ENCODE data around the gene TIMM8B. TPM values are rescaled to one million over a fixed set of nuclear protein-coding genes. Genes with fewer than 3 reads are reported as not detected.
A peak's percentile ranks its signal among the peaks of the same experiment; 100 is the strongest.

The TIMM8B gene, protein sequence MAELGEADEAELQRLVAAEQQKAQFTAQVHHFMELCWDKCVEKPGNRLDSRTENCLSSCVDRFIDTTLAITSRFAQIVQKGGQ
- 1 to 10 TPM; 7.5 to 9.6 TPM for total RNA-seq

DNA sequence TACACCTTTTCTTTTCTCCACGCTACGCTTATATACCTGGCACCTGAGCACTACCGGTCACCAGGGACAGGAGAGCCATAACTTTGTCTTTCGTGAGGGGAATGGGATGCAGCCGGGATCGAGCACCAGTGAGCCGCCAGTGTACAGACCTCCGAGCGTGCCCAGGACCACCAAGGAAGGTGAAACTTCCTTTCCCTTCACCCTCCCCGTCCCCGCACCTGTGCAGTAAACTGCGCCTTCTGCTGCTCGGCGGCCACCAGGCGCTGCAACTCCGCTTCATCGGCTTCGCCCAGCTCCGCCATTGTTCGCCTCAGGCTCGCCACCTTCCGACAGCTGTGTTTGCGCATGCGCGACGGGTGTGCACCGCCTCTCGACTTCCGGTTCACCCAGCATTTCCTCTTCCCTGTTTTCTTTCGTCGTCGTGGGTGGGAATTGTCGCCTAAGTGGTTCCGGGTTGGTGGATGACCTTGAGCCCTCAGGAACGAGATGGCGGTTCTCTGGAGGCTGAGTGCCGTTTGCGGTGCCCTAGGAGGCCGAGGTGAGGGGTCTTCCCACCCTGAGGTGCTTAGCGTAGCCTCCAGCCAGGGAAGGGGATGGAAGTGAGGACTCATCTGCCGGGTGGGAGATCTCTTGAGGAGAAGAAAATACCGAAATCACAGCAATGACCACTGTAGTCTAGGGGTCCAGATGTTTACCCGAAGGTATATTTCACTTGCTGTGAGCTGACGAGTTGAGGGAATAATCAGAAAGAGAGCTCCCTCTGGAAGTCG lies at the start of gene TIMM8B, which contains the start of gene SDHD:
Gene TIMM8B, minus strand, starts transcription at position 335 of the 770 bp plus-strand sequence. Its CDS starts 33 bp downstream, at position 302.
Gene SDHD, plus strand, starts transcription at position 452 of the 770 bp plus-strand sequence. Its CDS starts 35 bp downstream, at position 487.
- Histone ChIP-seq H3K4me1 (peaks cover 32% of the 10 kb centered on the region), H3K9me3 (no peaks in the 10 kb centered on the region), H3K27me3 (no peaks in the 10 kb centered on the region), H3K4me3 (peak within 1 kb of the TSS; percentile 33 to 96), H3K36me3 (replicated peaks in 1 of 2; ENCODE audit: insufficient read depth in 1 of 2, low read depth in 2 of 2) (peaks cover 0 to 22% of the 10 kb centered on the region in 2 donors), H3K27ac (peak within 1 kb of the TSS; percentile 59 to 78 (median 66))
- ATAC-seq (peak; percentile 99), DNase-seq (peak; percentile 95 to 97 (median 96))
- intact Hi-C loops (cut with DNase I): no loop called here
- WGBS, 2 donors: 0% methylated on average over 41 to 45 of the region's 45 CpGs
- peak; percentile 21 to 81 (median 75) for TF ChIP-seq POLR2A (IDR thresholded peaks at IDR 0.05)
- TF ChIP-seq, protein P1, sequence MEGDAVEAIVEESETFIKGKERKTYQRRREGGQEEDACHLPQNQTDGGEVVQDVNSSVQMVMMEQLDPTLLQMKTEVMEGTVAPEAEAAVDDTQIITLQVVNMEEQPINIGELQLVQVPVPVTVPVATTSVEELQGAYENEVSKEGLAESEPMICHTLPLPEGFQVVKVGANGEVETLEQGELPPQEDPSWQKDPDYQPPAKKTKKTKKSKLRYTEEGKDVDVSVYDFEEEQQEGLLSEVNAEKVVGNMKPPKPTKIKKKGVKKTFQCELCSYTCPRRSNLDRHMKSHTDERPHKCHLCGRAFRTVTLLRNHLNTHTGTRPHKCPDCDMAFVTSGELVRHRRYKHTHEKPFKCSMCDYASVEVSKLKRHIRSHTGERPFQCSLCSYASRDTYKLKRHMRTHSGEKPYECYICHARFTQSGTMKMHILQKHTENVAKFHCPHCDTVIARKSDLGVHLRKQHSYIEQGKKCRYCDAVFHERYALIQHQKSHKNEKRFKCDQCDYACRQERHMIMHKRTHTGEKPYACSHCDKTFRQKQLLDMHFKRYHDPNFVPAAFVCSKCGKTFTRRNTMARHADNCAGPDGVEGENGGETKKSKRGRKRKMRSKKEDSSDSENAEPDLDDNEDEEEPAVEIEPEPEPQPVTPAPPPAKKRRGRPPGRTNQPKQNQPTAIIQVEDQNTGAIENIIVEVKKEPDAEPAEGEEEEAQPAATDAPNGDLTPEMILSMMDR (IDR thresholded peaks at IDR 0.05): peak in 4 of 7 experiments; percentile 40 to 54 (median 47)

DNA sequence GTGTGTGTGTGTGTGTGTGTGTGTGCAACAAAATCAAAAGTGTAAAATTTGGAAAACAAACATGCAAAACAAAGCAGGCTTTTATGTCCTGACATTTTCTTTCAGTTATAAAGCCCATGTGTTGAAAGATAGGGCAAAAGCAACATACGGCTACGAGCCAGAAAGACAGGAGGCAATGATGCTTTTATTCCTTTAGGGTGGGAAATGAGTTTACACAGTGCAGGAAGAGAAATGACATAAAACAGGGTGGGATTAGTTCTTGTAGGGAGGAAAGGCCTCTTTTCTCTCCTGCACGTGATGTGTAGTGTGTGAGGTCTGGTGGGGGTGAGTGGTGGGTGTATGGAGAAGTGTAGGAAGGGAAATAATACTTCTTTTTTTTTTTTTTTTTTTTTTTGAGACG lies 47.9 kb upstream of the TIMM8B start:
- H3K4me3 ChIP-seq: no peak overlapping the region
- intact Hi-C loops (cut with DNase I): no loop called here
- no peak for DNase-seq
- ATAC-seq: no peak
- TF ChIP-seq, protein P1 (IDR thresholded peaks at IDR 0.05): no peak
- no peak for TF ChIP-seq POLR2A (IDR thresholded peaks at IDR 0.05)
- WGBS, 2 donors: 89 to 98% methylated on average over 3 to 4 of the region's 4 CpGs
- no peaks in the 10 kb centered on the region for H3K4me1 ChIP-seq
- no peaks in the 10 kb centered on the region for H3K27me3 ChIP-seq
- no peaks in the 10 kb centered on the region for H3K9me3 ChIP-seq
- H3K36me3 ChIP-seq (replicated peaks in 1 of 2; ENCODE audit: insufficient read depth in 1 of 2, low read depth in 2 of 2): no peaks in the 10 kb centered on the region
- no peak overlapping the region for H3K27ac ChIP-seq

DNA sequence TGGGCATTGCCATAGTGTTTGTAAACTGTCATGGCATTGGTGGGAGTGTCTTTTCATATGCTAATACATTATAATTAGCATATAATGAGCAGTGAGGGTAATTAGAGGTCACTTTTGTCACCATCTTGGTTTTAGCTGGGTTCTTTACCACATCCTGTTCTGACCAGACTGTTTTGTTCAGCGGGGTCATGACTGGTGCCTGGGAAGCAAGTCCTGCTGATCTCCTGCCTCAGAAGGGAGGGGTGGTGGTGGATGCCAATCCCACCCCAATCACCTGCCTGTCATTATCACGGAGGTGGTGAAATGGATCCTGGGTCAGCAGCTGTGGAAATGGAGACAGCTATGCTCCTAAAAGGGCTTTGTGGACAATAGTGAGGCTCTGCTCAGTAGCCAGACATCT lies 46.2 kb upstream of the TIMM8B start:
- DNase-seq (no peak), ATAC-seq (no peak)
- Histone ChIP-seq H3K36me3 (replicated peaks in 1 of 2; ENCODE audit: insufficient read depth in 1 of 2, low read depth in 2 of 2) (no peaks in the 10 kb centered on the region), H3K27me3 (no peaks in the 10 kb centered on the region), H3K9me3 (no peaks in the 10 kb centered on the region), H3K4me1 (no peaks in the 10 kb centered on the region), H3K4me3 (no peak overlapping the region), H3K27ac (no peak overlapping the region)
- intact Hi-C loops (cut with DNase I): no loop called here
- WGBS, 2 donors: 64 to 87% methylated on average over 2 of the region's 2 CpGs
- TF ChIP-seq, protein P1 (IDR thresholded peaks at IDR 0.05): no peak
- no peak for TF ChIP-seq POLR2A (IDR thresholded peaks at IDR 0.05)

DNA sequence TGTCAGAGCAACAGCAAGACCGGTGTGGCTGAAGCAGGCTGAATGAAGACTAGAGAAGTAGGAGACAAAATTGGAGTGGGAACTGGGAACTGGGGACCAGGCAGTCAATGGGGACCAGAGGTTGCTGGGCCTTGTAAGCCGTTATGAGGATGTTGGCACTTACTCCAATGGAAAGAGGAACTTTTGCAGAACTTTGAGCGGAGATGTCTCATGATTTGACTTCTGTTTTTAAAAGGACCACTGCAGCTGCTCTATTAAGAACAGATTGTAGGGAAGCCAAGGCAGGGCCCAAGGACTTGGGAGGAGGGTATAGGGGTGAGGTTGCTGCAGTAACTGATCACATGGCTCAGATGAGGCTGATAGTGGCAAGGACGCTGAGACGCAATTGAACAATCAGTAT lies 43.1 kb upstream of the TIMM8B start:
- TF ChIP-seq, protein P1 (IDR thresholded peaks at IDR 0.05): no peak
- no peak for TF ChIP-seq POLR2A (IDR thresholded peaks at IDR 0.05)
- Histone ChIP-seq H3K36me3 (replicated peaks in 1 of 2; ENCODE audit: insufficient read depth in 1 of 2, low read depth in 2 of 2) (no peaks in the 10 kb centered on the region), H3K4me1 (no peaks in the 10 kb centered on the region), H3K27me3 (no peaks in the 10 kb centered on the region), H3K4me3 (no peak overlapping the region), H3K9me3 (no peaks in the 10 kb centered on the region), H3K27ac (no peak overlapping the region)
- DNase-seq (peak in 1 of 4 donors; percentile 36), ATAC-seq (no peak)
- intact Hi-C loops (cut with DNase I): no loop called here
- 61 to 79% methylated on average over 5 of the region's 5 CpGs for WGBS, 2 donors
